Adrenal gland (tissue), 12 donors: ENCODE measurements around the gene PHF3. TPM values are rescaled to one million over a fixed set of nuclear protein-coding genes. Genes with fewer than 3 reads are reported as not detected.
"Not testable (repeated sequence)": the region's sequence is repeated elsewhere in the genome, so short reads cannot be mapped to it uniquely, and the experiment has no call there.

Experiments used
- DNase-seq, 7 donors: peaks; one replicate each; pipeline ENCODE4 v3.0.0-alpha.2; 2019 to 2020
- H3K27ac ChIP-seq, 5 donors: fragments of 200-600 bp; sonication (generic) in 4 of 5; 1 replicate in 3 of 5; 2 replicates in 2 of 5; pipeline versions ENCODE4 v1.5.1 to v1.8.0; 2016 to 2020; ENCODE audit warnings: mild to moderate bottlenecking in 1 of 5
- H3K27me3 ChIP-seq: fragments of 200-600 bp; 2 replicates; pipeline ENCODE4 v1.8.0; 2021
- H3K36me3 ChIP-seq, 2 donors: fragments of 200-600 bp; replicated peaks in 1 of 2; 1 replicate in 1 of 2; 2 replicates in 1 of 2; pipeline versions ENCODE4 v1.5.1 to v1.8.0; 2018 to 2022
- H3K4me1 ChIP-seq, 2 donors: fragments of 200-600 bp; replicated peaks in 1 of 2; 1 replicate in 1 of 2; 2 replicates in 1 of 2; pipeline versions ENCODE4 v1.5.1 to v1.8.0; 2018 to 2021
- H3K4me3 ChIP-seq, 4 donors: fragments of 200-600 bp; sonication (generic) in 3 of 4; one replicate each; pipeline ENCODE4 v1.5.1; 2016 to 2018
- H3K9me3 ChIP-seq, 3 donors: fragments of 200-600 bp; sonication (generic) in 1 of 3; replicated peaks in 1 of 3; 1 replicate in 2 of 3; 2 replicates in 1 of 3; pipeline versions ENCODE4 v1.5.1 to v1.8.0; 2016 to 2021
- CTCF ChIP-seq, 6 experiments: fragments of 450-650 bp in 4 of 6; fragments of 200-600 bp in 2 of 6; sonication (generic) in 1 of 6; IDR thresholded peaks; 1 replicate in 5 of 6; 2 replicates in 1 of 6; pipeline versions ENCODE4 v1.5.1 to v1.8.0; 2016 to 2021; ENCODE audit warnings: antibody characterized with exemption in 6 of 6, mild to moderate bottlenecking in 2 of 6, moderate library complexity in 1 of 6
- POLR2A ChIP-seq, 2 donors: fragments of 450-650 bp; IDR thresholded peaks; one replicate each; pipeline ENCODE4 v1.6.1; 2017; ENCODE audit warnings: antibody characterized with exemption in 2 of 2, mild to moderate bottlenecking in 2 of 2, moderate library complexity in 1 of 2
- WGBS, 4 donors: extraction: QIAGEN DNeasy Blood & Tissue Kit in 2 of 4; methylation state at CpG; one replicate each; pipeline versions ENCODE4 v1.1.5 to v1.1.7; 2013 to 2017; 5-methylcytosine and 5-hydroxymethylcytosine counted together
- intact Hi-C, 2 donors: fragments of 100-400 bp; cut with DNase I; formaldehyde crosslinking; loops; one replicate each; pipeline versions ENCODE4 v1.14.1 to v1.15.0; 2022 to 2023
- polyA plus RNA-seq, 3 donors: library from polyadenylated mRNA; stranded (reverse); fragments of 200-250 nt in 2 of 3; fragments of 350-450 nt in 1 of 3; fragmentation: Illumina TruSeq in 1 of 3; extraction: RNeasy Lipid Tissue Mini Kit (QIAGEN cat#74804) in 1 of 3; gene quantifications; one replicate each; pipeline ENCODE4 v1.2.3, GENCODE V29; 2013 to 2014
- total RNA-seq, 9 donors: library from RNA; depleted of rRNA in 4 of 9; stranded (reverse); fragments of >200 nt in 4 of 9; fragments of 120-200 nt in 1 of 9; fragmentation: NEBNext Ultra II Directional in 1 of 9; extraction: Animal tissue kit (Norgen Biotek cat#: 25700) in 1 of 9; gene quantifications; one replicate each; pipeline versions ENCODE4 v1.1.0 to v1.2.4, GENCODE V29; 2013 to 2023
- donor health status: healthy with polysubstance abuse.
- donor health status: Bipolar disorder and iron deficiency.
- donor health status: DM: yes; HTN: yes; CAD: no.
- donor health status: DM: no; HTN: no; CAD: no.
- donor health status: DM: no; HTN: no; CAD: no.
- donor health status: DM: yes; HTN: yes; CAD: no.

PHF3 gene
- total and polyA plus RNA-seq, 12 donors, result 9.7 to 104 (median 57.0) TPM

GRCh38 chr6:63744810-63745209 is 109.2 kb downstream of the PHF3 start:
- DNase-seq, result no peak
- intact Hi-C loops, result no loop called here
- Histone ChIP-seq H3K4me3 (no peak overlapping the region), H3K9me3 (no peaks in the 10 kb centered on the region), H3K27ac (no peak overlapping the region), H3K4me1 (peaks cover 0 to 6% of the 10 kb centered on the region in 2 donors), H3K36me3 (no peaks in the 10 kb centered on the region), H3K27me3 (no peaks in the 10 kb centered on the region)
- 73 to 82% (median 81%) methylated on average over 4 of the region's 4 CpGs for WGBS, 4 donors
- TF ChIP-seq CTCF (IDR thresholded peaks at IDR 0.05) (no peak), POLR2A (IDR thresholded peaks at IDR 0.05) (no peak)

GRCh38 chr6:63745784-63746183 is 110.2 kb downstream of the PHF3 start:
- Histone ChIP-seq H3K27ac (no peak overlapping the region), H3K4me1 (no peaks in the 10 kb centered on the region), H3K27me3 (no peaks in the 10 kb centered on the region), H3K36me3 (no peaks in the 10 kb centered on the region), H3K9me3 (no peaks in the 10 kb centered on the region), H3K4me3 (no peak overlapping the region)
- TF ChIP-seq CTCF (IDR thresholded peaks at IDR 0.05) (no peak), POLR2A (IDR thresholded peaks at IDR 0.05) (no peak)
- no peak for DNase-seq
- intact Hi-C loops, result no loop called here

- no peak overlapping the region for H3K27ac ChIP-seq
- TF ChIP-seq POLR2A (IDR thresholded peaks at IDR 0.05), result no peak
- 95 to 100% (median 98%) methylated on average over 2 of the region's 2 CpGs for WGBS, 4 donors
- no peak overlapping the region for H3K4me3 ChIP-seq
- intact Hi-C loops, result no loop called here
- H3K4me1 ChIP-seq, result no peaks in the 10 kb centered on the region
- no peaks in the 10 kb centered on the region for H3K27me3 ChIP-seq
- no peak for DNase-seq
- H3K36me3 ChIP-seq, result no peaks in the 10 kb centered on the region
- H3K9me3 ChIP-seq, result no peaks in the 10 kb centered on the region
Measured at GRCh38 chr6:63750400-63750799, 114.8 kb downstream of the PHF3 start.

- H3K27ac ChIP-seq, DNase-seq, intact Hi-C loops, H3K36me3 ChIP-seq, H3K4me1 ChIP-seq, H3K9me3 ChIP-seq, H3K4me3 ChIP-seq, H3K27me3 ChIP-seq: not testable (repeated sequence)
Measured at GRCh38 chr6:63757275-63757674, 121.7 kb downstream of the PHF3 start.

GRCh38 chr6:63757826-63758225 is 122.2 kb downstream of the PHF3 start:
- intact Hi-C loops, result no loop called here
- TF ChIP-seq POLR2A (IDR thresholded peaks at IDR 0.05), result no peak
- H3K4me3 ChIP-seq, result no peak overlapping the region
- no peaks in the 10 kb centered on the region for H3K36me3 ChIP-seq
- no peaks in the 10 kb centered on the region for H3K27me3 ChIP-seq
- peaks cover 0 to 6% (median 0%) of the 10 kb centered on the region in 3 donors for H3K9me3 ChIP-seq
- no peak overlapping the region for H3K27ac ChIP-seq
- WGBS, 4 donors, result 76 to 100% (median 88%) methylated on average over 1 of the region's 1 CpG
- H3K4me1 ChIP-seq, result no peaks in the 10 kb centered on the region
- DNase-seq, result no peak

GRCh38 chr6:63759605-63760105 is 124.1 kb downstream of the PHF3 start:
- Histone ChIP-seq H3K27ac (no peak overlapping the region), H3K27me3 (no peaks in the 10 kb centered on the region), H3K4me1 (no peaks in the 10 kb centered on the region), H3K36me3 (no peaks in the 10 kb centered on the region), H3K9me3 (peaks cover 0 to 6% (median 0%) of the 10 kb centered on the region in 3 donors), H3K4me3 (no peak overlapping the region)
- intact Hi-C loops, result loop anchor here (5.0 to 10.0 kb wide), 2 partner anchors 162 to 415 kb away; no protein-coding TSS in a partner anchor
- TF ChIP-seq POLR2A (IDR thresholded peaks at IDR 0.05) (no peak), CTCF (IDR thresholded peaks at IDR 0.05) (no peak)
- DNase-seq, result no peak
